MM.1S (cell line): ENCODE measurements around the gene TBC1D20.

Experiments used
- EZH2 ChIP-seq: fragments of 300-600 bp; sonication (generic); optimal IDR thresholded peaks from 2 replicates; pipeline ENCODE3; 2017; ENCODE audit warnings: low read depth, mild to moderate bottlenecking, antibody characterized with exemption, low read length, mixed read lengths
- TF ChIP-seq, protein P1 (sequence below): fragments of 300-600 bp; sonication (generic); IDR thresholded peaks from 2 replicates; pipeline ENCODE4 v1.5.1; 2016; ENCODE audit warnings: antibody characterized with exemption, low read length, mixed read lengths

DNA sequence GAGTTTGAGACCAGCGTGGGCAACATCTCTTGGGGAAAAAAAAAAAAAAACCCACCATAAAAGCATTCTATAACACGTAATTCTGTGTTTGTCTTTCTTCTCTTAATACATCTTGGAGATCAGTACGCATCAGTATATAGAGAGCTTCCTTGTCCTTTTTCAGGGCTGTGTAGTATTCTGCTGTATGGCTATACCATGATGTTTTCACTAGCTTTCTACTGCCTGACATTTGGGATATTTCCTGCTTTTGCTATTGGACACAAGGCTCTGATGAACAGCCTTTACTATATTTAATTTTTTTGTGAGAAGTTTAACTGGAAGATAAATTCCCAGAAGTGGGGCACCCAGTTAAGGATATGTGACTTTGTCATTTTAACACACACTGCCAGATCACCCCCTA is 74.8 kb downstream of the TBC1D20 start:
- TF ChIP-seq, protein P1, sequence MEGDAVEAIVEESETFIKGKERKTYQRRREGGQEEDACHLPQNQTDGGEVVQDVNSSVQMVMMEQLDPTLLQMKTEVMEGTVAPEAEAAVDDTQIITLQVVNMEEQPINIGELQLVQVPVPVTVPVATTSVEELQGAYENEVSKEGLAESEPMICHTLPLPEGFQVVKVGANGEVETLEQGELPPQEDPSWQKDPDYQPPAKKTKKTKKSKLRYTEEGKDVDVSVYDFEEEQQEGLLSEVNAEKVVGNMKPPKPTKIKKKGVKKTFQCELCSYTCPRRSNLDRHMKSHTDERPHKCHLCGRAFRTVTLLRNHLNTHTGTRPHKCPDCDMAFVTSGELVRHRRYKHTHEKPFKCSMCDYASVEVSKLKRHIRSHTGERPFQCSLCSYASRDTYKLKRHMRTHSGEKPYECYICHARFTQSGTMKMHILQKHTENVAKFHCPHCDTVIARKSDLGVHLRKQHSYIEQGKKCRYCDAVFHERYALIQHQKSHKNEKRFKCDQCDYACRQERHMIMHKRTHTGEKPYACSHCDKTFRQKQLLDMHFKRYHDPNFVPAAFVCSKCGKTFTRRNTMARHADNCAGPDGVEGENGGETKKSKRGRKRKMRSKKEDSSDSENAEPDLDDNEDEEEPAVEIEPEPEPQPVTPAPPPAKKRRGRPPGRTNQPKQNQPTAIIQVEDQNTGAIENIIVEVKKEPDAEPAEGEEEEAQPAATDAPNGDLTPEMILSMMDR = no peak
- no peak for TF ChIP-seq EZH2
